Measurements from ENCODE around the gene PDE9A. TPM values are rescaled to one million over a fixed set of nuclear protein-coding genes. Genes with fewer than 3 reads are reported as not detected.

PDE9A gene
- total and polyA plus RNA-seq, 2 of the 4 experiments (the other 2 are of a cell fraction), result 0.89 to 0.90 TPM

- peaks cover 1% of the 10 kb centered on the region for H3K4me1 ChIP-seq (ENCODE audit: control insufficient read depth, insufficient read depth, low read length)
- BruUV-seq (replicated peaks), result no TSS peak
- intact Hi-C loops (cut with micrococcal nuclease) (no loop called here), dilution Hi-C loops (cut with HindIII; ENCODE audit: low sequenced_read_pairs, unreplicated experiment) (no loop called here), in situ Hi-C loops (cut with MboI; ENCODE audit: low sequenced_read_pairs) (no loop called here)
- H3K14ac ChIP-seq (replicated peaks; ENCODE audit: low read depth, low read length), result no peak overlapping the region
- no peak overlapping the region for H2AK5ac ChIP-seq (ENCODE audit: low read depth, low read length)
- no peak overlapping the region for H2BK120ac ChIP-seq (ENCODE audit: low read depth, low read length)
- no peaks in the 10 kb centered on the region for H3K9me3 ChIP-seq (ENCODE audit: control insufficient read depth, insufficient read depth, low read length)
- H3K4me2 ChIP-seq (ENCODE audit: low read depth, low read length), result no peak overlapping the region
- no peak overlapping the region for H4K8ac ChIP-seq (ENCODE audit: low read depth in 2 of 2, low read length in 2 of 2)
- POLR2A ChIA-PET (ENCODE audit: unreplicated experiment), result no interaction called here
- H2AK9ac ChIP-seq (replicated peaks; ENCODE audit: low read depth, low read length, poor library complexity), result no peak overlapping the region
- peaks cover 28% of the 10 kb centered on the region for H3K27me3 ChIP-seq (ENCODE audit: control insufficient read depth, insufficient read depth, low read length)
- DNase-seq, result no peak
- no peak overlapping the region for H3K56ac ChIP-seq (ENCODE audit: extremely low read depth, insufficient read depth, low read length)
- H3K4ac ChIP-seq (ENCODE audit: low read depth, low read length), result no peak overlapping the region
- no peak overlapping the region for H3K23ac ChIP-seq (ENCODE audit: low read depth, low read length)
- H4K20me1 ChIP-seq (ENCODE audit: insufficient read depth, low read length), result peaks cover 2% of the 10 kb centered on the region; the same call in 1 of the 2 replicates
- H3K36me3 ChIP-seq (ENCODE audit: control insufficient read depth, insufficient read depth, low read length), result no peaks in the 10 kb centered on the region
- no peak for ATAC-seq (ENCODE audit: low read depth)
- no CpG with 5 or more reads among the region's 5 CpGs for WGBS, 2 experiments (ENCODE audit: extremely low coverage in 2 of 2, insufficient read length in 1 of 2)
- no peak overlapping the region for H2BK20ac ChIP-seq (ENCODE audit: low read depth, low read length)
- no peak overlapping the region for H2BK5ac ChIP-seq (ENCODE audit: low read depth, low read length, poor library complexity, severe bottlenecking)
- H2AFZ ChIP-seq (replicated peaks; ENCODE audit: low read length, poor library complexity), result no peak overlapping the region
- H3K18ac ChIP-seq (ENCODE audit: low read depth, low read length), result no peak overlapping the region
- H3K79me1 ChIP-seq (ENCODE audit: low read depth in 1 of 2, low read length in 2 of 2), result no peaks in the 10 kb centered on the region
- CTCF ChIA-PET, result no interaction called here
- H4K91ac ChIP-seq (ENCODE audit: insufficient read depth, low read depth, low read length), result no peak overlapping the region
- no peak overlapping the region for H4K5ac ChIP-seq (ENCODE audit: low read depth, low read length)
- TF ChIP-seq SMC3 (IDR thresholded peaks at IDR 0.05; ENCODE audit: low read depth, low read length) (no peak), CTCF (conservative IDR thresholded peaks at IDR 0.05; ENCODE audit: low read depth, low read length) (no peak), USF2 (IDR thresholded peaks at IDR 0.05; ENCODE audit: low read depth, low read length) (no peak), ELK1 (IDR thresholded peaks at IDR 0.05; ENCODE audit: borderline replicate concordance, low read depth, low read length) (no peak), MAFK (IDR thresholded peaks at IDR 0.05; ENCODE audit: low read depth, low read length) (no peak), RFX5 (IDR thresholded peaks at IDR 0.05; ENCODE audit: low read depth, low read length) (no peak), RAD21 (IDR thresholded peaks at IDR 0.05; ENCODE audit: low read length) (no peak), CHD1 (IDR thresholded peaks at IDR 0.05; ENCODE audit: low read depth, low read length) (no peak), RCOR1 (IDR thresholded peaks at IDR 0.05; ENCODE audit: insufficient replicate concordance, low read length) (no peak), BHLHE40 (IDR thresholded peaks at IDR 0.05; ENCODE audit: low read depth, low read length) (no peak), CEBPB (IDR thresholded peaks at IDR 0.05; ENCODE audit: low read depth, low read length) (no peak), NFE2L2 (IDR thresholded peaks at IDR 0.05; ENCODE audit: low read depth, low read length) (no peak), POLR2A (IDR thresholded peaks at IDR 0.05; ENCODE audit: low read depth, low read length) (no peak), FOS (IDR thresholded peaks at IDR 0.05; ENCODE audit: low read depth, low read length) (no peak)
- H3K9me1 ChIP-seq (ENCODE audit: insufficient read depth, low read length), result no peaks in the 10 kb centered on the region
- H3K9ac ChIP-seq (ENCODE audit: low read depth, low read length), result no peak overlapping the region
- H2BK15ac ChIP-seq (ENCODE audit: low read depth, low read length), result no peak overlapping the region
- H3K27ac ChIP-seq (ENCODE audit: insufficient read depth, low read length), result no peak overlapping the region
- H3K4me3 ChIP-seq (ENCODE audit: insufficient read depth, low read depth, low read length), result no peak overlapping the region
These were observed 22.3 kb upstream of the PDE9A start for GRCh38 chr21:42631142-42631541.
